GM12873 (cell line): ENCODE measurements around the gene NME7.

Source experiments
- CTCF ChIP-seq: IDR thresholded peaks from 2 replicates; pipeline ENCODE4 v1.5.1; 2012; ENCODE audit warnings: low read depth, mild to moderate bottlenecking, moderate library complexity, low read length, control low read depth; ENCODE audit not compliant: insufficient read depth; ENCODE audit errors: missing control alignments

The NME7 gene

GRCh38 chr1:169121146-169121923, 246.3 kb downstream of the NME7 start:
- TF ChIP-seq CTCF, result no peak

GRCh38 chr1:169120066-169120465, 247.5 kb downstream of the NME7 start:
- TF ChIP-seq CTCF, result no peak

- TF ChIP-seq CTCF, result no peak
Observed at GRCh38 chr1:169119405-169119804, 248.2 kb downstream of the NME7 start.

- TF ChIP-seq CTCF, result no peak
Observed at GRCh38 chr1:169118227-169118626, 249.4 kb downstream of the NME7 start.

GRCh38 chr1:169117599-169117998, 250.0 kb downstream of the NME7 start:
- no peak for TF ChIP-seq CTCF

- TF ChIP-seq CTCF, result no peak
Observed at GRCh38 chr1:169117014-169117413, 250.6 kb downstream of the NME7 start.

GRCh38 chr1:169115891-169116585, 251.6 kb downstream of the NME7 start:
- no peak for TF ChIP-seq CTCF
